HG02981 (cell line): ENCODE measurements around the gene PRRT1B.

ENCODE experiments used
- ATAC-seq: cut with Tn5 transposase; IDR thresholded peaks from one replicate; pipeline ENCODE4 v1.9.1; 2021; ENCODE audit warnings: mild to moderate bottlenecking, moderate library complexity; ENCODE audit not compliant: unreplicated experiment

The PRRT1B gene

GRCh38 chr9:131522257-131523085 lies 22.9 kb upstream of the PRRT1B start:
- ATAC-seq = no peak

- no peak for ATAC-seq
Observed at GRCh38 chr9:131523086-131523388, 22.3 kb upstream of the PRRT1B start.

GRCh38 chr9:131523451-131524435 lies 21.6 kb upstream of the PRRT1B start:
- ATAC-seq = no peak

GRCh38 chr9:131524665-131525315 lies 20.5 kb upstream of the PRRT1B start:
- no peak for ATAC-seq

GRCh38 chr9:131525643-131526565 lies 19.4 kb upstream of the PRRT1B start:
- no peak for ATAC-seq

- no peak for ATAC-seq
Observed at GRCh38 chr9:131528186-131528585, 17.1 kb upstream of the PRRT1B start.

GRCh38 chr9:131528886-131529505 lies 16.3 kb upstream of the PRRT1B start:
- no peak for ATAC-seq

- no peak for ATAC-seq
Observed at GRCh38 chr9:131529597-131530545, 15.5 kb upstream of the PRRT1B start.

GRCh38 chr9:131530546-131530919 lies 14.8 kb upstream of the PRRT1B start:
- ATAC-seq = peak; percentile 29

GRCh38 chr9:131530920-131531832 lies 14.1 kb upstream of the PRRT1B start, which contains the start of gene UCK1:
TSS of gene UCK1 (minus strand) at chr9:131531263. CDS start at chr9:131531174, 89 bp downstream.
- ATAC-seq = peak; percentile 74

GRCh38 chr9:131534721-131535237 lies 10.5 kb upstream of the PRRT1B start:
- ATAC-seq = no peak

- no peak for ATAC-seq
Observed at GRCh38 chr9:131537946-131538345, 7.4 kb upstream of the PRRT1B start.

- ATAC-seq = no peak
Observed at GRCh38 chr9:131539223-131539923, 6.0 kb upstream of the PRRT1B start.

GRCh38 chr9:131543141-131543540 lies 2.2 kb upstream of the PRRT1B start:
- no peak for ATAC-seq

GRCh38 chr9:131545786-131546335 lies 538 bp downstream of the PRRT1B start:
- ATAC-seq = no peak

GRCh38 chr9:131546336-131547084 lies 1.2 kb downstream of the PRRT1B start:
- no peak for ATAC-seq
